Fibroblast of skin of left biceps (primary cell): ENCODE measurements around the gene CCDC171.
"Not testable (repeated sequence)": the region's sequence is repeated elsewhere in the genome, so short reads cannot be mapped to it uniquely, and the experiment has no call there.

Source experiments
- DNase-seq, 2 experiments: peaks; one replicate each; pipeline ENCODE4 v3.0.0-alpha.2; 2013; ENCODE audit warnings: low read depth in 2 of 2

The CCDC171 gene

DNA sequence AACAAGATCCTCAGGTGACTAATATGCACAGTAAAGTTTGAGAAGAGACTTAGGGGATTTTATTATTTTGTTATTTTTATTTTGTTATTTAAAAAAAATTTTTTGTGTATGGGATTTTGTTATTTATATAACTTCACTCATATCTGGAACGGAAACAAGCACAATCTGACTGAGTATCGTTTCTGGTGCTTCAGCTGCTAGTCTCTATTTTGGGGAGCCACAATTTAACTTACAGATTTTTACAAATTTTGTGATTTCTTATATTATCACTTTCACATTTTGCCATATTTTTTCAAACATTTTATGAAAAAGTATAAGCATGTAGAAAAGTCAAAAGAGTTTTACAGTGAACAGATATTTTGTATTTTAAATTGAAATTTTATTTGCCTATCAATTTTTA lies 208.7 kb downstream of the CCDC171 start:
- no peak for DNase-seq

DNA sequence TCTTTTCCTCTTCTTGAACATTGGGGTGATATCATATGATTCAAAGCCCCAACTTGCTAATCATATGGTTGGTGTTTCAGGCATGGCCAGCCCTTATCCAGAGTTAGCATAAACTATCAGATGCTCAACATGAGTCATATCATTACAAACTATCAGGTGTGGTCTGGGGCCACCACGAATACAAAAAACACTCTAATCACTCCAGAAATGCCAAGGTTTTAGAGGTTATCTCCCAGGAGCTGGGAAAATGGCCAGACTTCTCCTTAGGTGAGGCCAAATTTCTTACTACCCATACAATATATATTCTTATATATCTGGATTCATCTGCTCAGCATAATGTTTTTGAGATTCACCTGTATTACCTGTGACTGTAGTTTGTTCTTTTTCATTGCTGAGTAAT lies 210.5 kb downstream of the CCDC171 start:
- DNase-seq: no peak

GRCh38 chr9:15764131-15764530 lies 211.3 kb downstream of the CCDC171 start:
- no peak for DNase-seq

- DNase-seq: no peak
These were observed 216.7 kb downstream of the CCDC171 start for GRCh38 chr9:15769547-15769946.

DNA sequence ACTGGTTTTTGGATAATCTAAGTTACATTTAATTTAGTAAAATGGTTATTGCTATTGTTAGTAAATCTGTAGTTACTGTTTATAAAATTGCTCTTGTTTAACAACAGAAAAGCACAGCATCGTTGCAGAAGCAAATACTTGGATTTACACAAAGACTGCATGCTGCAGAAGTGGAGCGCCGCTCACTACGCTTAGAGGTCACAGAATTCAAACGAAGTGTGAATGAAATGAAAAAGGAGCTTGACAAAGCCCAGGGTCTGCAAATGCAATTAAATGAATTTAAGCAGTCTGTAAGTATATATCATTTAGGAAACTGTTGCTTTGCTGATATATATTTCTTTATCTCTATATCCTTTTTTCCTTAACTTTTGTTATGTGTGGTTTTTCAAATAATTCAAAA lies 226.0 kb downstream of the CCDC171 start:
- DNase-seq: no peak

DNA sequence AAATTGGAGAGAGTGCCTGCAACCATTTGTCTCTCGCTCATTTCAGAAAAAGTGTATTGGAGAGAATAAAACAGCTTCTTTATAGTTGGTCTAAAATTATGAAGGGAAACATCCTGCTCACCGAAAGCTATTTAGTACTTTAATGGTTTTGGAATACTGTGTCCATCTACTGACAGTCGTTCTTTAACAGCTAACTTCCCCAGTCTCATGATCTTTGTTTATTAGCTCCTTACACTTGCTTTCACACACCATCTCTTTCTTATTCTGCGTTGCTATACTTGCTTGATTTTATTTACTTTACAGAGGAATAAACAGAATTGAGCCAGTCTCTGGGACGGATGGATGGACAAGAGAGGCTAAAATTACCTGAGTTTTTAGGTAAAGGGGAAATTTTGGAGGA lies 229.3 kb downstream of the CCDC171 start:
- DNase-seq: no peak

DNA sequence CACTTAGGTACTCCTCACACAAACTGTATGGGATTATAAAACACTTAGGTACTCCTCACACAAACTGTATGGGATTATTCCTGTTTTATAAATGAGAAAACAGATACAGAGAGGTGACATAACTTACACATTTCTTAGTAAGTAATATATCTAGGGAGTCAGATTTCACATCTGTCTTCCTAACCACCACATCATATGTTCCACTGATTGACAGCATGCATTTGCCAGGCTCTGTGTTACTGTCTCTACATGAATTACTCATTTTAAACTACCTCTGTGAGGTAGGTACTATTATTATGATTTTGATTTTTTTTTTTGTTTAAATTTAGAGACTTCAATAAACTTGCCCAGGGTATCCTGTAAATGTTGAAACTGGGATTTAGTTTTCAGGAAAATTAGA lies 232.7 kb downstream of the CCDC171 start:
- DNase-seq: no peak

DNA sequence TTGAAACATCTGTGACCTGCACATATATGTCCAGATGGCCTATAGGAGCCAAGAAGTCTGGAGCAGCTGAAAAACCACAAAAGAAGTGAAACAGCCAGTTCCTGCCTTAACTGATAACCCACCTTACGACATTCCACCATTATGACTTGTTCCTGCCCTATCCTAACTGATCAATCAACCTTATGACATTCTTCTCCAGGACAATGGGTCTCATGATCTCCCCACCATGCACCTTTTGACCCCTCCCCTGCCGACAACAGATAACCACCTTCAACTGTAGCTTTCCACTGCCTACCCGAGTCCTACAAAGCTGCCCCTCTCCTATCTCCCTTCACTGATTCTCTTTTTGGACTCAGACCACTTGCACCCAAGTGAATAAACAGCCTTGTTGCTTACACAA lies 233.8 kb downstream of the CCDC171 start:
- DNase-seq: no peak

DNA sequence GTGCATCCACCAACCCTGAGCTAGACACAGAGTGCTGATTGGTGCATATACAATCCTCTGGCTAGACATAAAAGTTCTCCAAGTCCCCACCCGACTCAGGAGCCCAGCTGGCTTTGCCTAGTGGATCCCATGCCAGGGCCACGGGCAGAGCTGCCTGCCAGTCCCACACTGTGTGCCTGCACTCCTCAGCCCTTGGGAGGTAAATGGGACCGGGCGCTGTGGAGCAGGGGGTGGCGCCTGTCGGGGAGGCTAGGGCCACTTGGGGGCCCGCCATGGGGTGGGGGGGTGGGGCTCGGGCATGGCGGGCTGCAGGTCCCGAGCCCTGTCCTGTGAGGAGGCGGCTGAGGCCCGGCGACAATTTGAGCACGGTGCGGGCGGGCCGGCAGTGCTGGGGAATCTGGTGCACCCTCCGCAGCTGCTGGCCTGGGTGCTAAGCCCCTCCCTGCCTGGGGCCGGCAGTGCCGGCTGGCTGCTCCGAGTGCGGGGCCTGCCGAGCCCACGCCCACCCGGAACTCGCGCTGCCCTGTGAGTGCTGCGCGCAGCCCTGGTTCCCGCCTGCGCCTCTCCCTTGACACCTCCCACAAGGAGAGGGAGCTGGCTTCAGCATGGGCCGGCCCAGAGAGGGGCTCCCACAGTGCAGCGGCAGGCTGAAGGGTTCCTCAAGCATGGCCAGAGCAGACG lies 257.5 kb downstream of the CCDC171 start:
- DNase-seq: not testable (repeated sequence)

DNA sequence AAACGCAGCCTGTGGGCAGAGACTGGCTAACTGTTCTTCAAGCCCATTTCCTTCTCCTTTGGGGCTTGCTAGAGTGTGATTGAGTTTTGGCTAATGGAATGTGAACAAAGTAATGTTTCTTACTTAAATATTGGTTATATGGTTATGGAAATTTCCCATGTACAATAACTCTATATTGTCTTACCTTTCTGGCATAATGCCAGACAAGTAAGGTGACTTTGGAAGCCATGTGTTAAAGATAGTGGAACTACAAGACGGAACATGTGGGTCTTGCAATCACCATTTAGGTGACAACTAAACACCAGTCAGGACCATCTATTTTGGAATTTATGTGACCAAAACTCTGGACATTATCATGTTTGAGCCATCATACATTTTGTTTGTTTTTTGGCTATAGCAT lies 260.2 kb downstream of the CCDC171 start:
- no peak for DNase-seq

DNA sequence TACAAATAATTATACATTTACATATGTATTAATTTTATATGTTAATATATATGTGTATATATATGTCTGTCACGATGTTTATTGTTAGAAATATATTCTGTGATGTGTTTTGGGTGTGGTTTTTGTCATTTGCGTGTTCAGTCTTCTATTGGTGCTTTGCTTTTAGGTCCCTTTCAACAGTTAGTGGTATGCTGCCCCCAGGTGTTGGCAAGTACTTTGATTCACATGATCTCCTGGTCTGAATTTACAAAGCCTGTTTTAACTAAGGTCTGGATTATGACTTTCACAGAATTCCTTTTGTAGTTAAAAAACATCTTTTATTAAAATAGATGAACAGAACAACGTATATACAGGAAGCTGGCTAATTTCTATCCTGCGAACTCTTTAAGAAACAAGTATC lies 271.5 kb downstream of the CCDC171 start:
- DNase-seq: no peak

GRCh38 chr9:15831384-15831783 lies 278.5 kb downstream of the CCDC171 start:
- DNase-seq: peak; percentile 5 to 8

GRCh38 chr9:15834541-15834940 lies 281.7 kb downstream of the CCDC171 start:
- peak in 1 of 2 experiments; percentile 6 for DNase-seq

- DNase-seq: peak; percentile 17 to 34
These were observed 284.3 kb downstream of the CCDC171 start for GRCh38 chr9:15837079-15837679.

GRCh38 chr9:15842051-15842450 lies 289.2 kb downstream of the CCDC171 start:
- DNase-seq: no peak

DNA sequence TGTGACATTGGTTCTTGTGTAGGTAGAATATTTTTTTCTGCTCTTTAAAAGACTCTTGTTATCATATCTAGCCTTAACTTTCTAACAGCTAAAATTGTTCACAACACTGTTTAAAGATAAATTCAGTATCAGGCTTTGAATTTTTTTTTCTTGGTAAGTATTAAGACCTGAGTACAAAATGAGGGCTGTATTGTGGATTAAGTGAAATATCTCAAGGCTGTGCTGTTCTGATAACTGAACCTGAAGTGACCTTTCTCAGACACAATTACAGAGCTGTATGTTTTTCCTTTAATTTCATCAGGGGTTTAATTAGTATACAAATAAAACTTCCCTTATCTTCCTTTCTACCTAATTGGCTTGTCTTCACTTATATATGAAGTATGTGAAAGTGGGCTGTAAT lies 290.5 kb downstream of the CCDC171 start:
- DNase-seq: no peak

DNA sequence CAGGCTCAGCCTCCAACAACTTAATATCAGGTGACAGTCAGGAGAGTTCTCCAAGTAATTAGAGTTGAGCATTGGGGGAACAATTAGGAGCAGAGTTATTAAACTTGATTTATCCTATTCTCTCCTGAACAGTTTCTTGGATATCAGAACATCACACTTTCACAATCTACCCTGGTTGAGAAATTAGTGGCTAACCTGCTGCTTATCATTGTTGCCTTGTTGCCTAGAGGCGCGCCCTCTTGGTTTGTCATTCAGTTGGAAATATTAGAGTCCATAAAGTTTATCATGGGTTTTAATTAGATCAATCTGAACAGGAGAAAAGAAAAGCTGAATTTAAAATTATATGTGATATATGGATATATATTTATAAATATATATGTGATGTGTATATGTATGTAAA lies 291.1 kb downstream of the CCDC171 start:
- no peak for DNase-seq

- no peak for DNase-seq
These were observed 293.8 kb downstream of the CCDC171 start for GRCh38 chr9:15846611-15847010.

GRCh38 chr9:15849871-15850270 lies 297.0 kb downstream of the CCDC171 start:
- no peak for DNase-seq

GRCh38 chr9:15851766-15852165 lies 298.9 kb downstream of the CCDC171 start:
- no peak for DNase-seq

GRCh38 chr9:15856591-15856990 lies 303.7 kb downstream of the CCDC171 start:
- DNase-seq: peak; percentile 28 to 37

GRCh38 chr9:15867334-15867733 lies 314.5 kb downstream of the CCDC171 start:
- DNase-seq: no peak

DNA sequence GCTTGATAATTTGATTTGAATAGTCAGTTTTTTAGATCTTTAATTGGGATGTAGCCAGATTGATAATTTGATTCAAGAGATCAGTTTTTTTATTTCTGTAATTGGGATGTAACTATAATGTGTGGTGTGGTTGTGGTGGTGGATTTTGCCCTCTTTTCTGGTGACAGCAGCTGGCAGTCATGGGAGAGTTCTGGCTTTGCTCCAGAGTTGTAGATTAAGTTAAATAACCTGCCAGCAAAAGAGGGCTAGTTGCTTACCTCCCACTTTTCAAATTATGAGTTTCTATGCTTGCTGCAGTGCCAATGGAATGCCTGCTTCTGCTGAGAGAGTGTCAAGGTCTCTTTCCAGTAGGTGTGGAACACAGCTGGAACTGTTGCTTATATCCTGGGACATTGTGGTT lies 315.1 kb downstream of the CCDC171 start:
- no peak for DNase-seq
